GM19452 (cell line): ENCODE measurements around the gene GTF2A2.
A peak's percentile ranks its signal among the peaks of the same experiment; 100 is the strongest.
"Not testable (repeated sequence)": the region's sequence is repeated elsewhere in the genome, so short reads cannot be mapped to it uniquely, and the experiment has no call there.

Experiments used
- ATAC-seq: cut with Tn5 transposase; IDR thresholded peaks from one replicate; pipeline ENCODE4 v1.9.1; 2021; ENCODE audit not compliant: unreplicated experiment

GTF2A2 gene

DNA sequence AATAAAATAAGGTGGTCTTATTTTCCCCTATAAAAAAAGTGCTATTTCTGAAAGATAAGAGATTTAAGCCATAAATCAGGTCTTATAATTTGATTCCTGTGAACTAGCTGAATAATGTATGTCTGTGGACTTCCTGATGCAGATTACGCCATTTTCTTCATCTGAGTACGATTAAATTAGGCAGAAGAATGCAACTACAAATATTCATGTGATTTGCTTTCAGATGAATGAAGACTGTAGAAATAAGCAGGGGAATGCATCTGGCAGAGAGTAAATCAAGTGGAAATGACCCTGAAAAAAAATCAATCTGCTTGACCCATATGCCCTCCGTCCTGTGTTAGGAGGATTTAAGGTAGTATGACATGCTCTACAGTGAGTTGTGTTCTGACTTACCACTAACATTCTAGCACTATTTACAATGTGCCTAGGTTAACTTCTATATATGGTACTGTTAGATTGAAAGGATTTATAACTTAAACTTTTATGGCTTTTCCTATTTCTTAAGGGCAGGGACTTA lies 17.1 kb upstream of the GTF2A2 start:
- ATAC-seq, result no peak

DNA sequence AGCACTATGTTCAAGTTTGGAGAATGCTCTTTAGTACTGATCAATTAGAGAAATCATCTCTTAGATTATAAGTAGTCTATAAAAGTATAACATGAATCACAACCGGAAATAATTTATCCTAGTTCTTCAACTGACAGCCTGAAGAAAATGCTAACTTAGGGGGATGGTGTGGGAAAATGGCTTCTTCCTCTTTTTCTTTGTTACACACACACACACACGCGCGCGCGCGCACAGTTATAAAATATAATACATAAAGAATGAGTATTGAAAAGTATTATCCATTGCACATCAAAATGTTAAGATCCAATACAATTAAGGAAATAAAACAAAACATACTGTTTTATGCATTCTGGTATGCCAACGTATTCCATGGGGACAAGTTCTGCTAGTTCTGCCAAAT lies 11.2 kb upstream of the GTF2A2 start:
- no peak for ATAC-seq

DNA sequence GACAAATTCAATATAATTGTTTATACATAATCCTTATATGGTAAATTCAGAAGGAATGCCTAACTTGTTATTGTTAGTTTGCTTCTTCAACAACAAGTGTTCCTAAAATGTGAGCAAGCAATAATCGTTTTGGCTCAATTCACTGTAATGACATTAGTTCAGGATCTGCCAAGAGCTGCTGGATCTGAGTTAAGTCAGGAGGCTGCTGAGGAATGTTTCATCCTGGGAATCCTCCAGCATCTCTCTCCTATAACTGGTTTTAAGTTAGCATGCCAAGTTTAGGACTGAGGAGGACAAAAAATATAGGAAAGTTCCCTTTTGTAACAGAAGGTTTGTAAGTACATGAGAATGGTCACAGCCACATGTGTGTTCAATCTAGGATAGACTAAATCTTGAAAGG lies 4.9 kb upstream of the GTF2A2 start:
- ATAC-seq, result no peak

DNA sequence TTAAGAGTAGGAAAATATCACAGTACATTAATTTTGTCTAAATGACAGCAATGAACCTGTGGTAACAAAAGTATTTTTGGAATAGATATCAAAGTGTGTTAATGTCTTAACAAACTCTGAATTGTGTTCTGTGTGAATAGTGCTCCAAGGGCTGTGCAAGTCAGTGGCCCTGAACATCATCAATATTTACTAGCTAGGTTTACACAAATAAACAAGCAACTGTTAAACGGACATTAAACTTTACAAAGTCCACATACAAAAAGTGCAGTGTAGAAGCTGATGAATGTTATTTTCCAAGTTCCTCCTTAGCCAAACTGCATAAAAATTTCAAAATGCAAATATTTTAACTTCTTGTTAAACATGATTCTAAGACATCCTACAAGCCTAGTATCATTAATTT lies 2.1 kb upstream of the GTF2A2 start:
- no peak for ATAC-seq

DNA sequence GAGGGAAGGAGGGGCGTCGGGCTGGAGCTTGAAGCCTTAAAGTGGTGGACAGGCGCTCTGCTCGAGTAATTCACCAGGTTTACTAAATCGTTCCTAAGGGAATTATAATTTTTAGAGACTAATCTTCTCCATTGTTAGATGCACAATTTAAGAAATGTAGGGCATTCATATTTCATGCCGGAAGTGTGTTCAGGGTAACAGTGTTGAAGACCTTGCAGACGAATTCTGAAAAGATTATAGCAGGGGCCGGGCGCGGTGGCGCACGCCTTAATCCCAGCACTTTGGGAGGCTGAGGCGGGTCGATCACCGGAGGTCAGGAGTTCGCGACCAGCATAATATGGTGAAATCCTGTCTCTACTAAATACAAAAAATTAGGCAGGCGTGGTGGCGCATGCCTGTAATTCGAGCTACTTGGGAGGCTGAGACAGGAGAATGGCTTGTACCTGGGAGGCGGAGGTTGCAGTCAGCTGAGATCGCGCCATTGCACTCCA lies 365 bp upstream of the GTF2A2 start:
- peak; percentile 9 for ATAC-seq

DNA sequence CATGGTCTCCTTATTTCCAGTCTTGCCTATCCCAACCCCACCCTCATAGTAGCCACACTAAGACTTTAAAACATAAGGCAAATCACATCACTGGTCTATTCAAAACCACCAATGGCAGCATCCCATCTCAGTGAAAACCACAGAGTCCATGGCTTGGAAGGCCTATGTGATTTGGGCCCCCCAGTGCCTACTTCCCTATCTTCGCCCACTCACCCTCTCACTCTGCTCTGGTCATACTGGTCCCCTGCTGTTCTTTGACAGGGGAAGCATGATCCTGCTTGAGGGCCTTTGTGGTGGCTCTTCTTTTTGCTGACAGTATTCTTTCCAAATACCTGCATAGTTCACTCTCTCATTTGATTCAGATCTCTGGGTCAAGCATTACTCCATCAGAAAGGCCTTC lies 3.3 kb downstream of the GTF2A2 start:
- ATAC-seq, result no peak

DNA sequence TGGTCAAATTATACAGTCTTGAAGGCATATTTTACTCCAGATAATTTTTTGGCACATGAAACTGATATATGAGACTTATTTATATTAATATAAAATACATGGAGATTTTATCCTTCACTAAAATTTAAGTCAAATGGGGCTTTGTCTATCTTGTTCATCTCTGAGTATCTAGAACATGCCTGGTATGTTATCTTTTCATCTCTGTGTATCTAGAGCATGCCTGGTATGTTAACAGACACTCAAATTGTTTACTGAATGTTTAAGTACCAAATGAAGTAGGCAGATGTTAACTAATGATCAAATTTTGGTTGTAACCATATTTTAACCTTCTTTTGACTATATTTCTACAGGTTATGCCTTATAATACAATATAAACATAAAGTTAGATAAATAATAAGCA lies 7.7 kb downstream of the GTF2A2 start:
- no peak for ATAC-seq

DNA sequence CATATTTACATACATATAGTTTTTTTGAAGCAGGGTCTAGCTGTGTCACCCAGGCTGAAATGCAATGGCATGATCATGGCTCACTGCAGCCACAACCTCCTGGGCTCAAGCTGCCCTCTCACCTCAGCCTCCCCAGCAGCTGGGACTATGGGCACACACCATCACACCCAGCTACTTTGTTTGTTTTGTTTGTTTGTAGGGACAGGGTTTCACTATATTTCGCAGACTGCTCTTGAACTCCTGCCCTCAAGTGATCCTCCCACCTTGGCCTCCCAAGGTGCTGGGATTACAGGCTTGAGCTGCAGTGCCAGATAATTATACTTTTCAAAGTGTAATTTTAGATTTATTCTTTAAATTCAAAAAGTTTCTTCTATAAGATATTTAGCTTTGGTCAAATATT lies 10.2 kb downstream of the GTF2A2 start:
- no peak for ATAC-seq

DNA sequence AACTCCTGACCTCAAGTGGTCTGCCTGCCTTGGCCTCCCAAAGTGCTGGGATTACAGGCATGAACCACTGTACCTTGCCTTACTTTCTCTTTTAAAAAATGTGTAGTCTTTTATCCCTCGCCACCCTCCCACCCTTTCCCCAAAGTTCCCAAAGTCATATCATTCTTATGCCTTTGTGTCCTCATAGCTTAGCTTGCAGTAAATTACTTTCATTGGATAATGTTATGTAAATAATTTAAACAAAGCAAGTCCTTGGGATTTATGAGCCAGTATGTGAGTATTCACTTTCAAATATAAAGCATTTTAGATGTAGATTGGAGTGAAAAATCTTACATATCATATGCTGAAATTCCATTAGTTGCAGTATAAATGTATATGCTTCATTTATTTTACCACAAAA lies 11.0 kb downstream of the GTF2A2 start:
- ATAC-seq, result no peak

DNA sequence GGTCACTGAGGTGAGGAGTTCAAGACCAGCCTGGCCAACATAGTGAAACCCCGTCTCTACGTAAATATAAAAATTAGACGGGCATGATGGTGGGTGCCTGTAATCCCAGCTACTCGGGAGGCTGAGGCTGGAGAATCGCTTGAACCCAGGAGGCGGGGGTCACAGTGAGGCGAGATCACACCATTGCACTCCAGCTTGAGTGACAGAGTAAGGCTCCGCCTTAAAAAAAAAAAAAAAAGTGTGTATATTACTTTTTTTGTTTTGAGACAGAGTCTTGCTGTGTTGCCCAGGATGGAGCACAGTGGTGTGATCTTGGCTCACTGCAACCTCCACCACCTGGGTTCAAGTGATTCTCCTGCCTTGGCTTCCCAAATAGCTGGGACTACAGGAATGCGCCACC lies 11.5 kb downstream of the GTF2A2 start:
- not testable (repeated sequence) for ATAC-seq

DNA sequence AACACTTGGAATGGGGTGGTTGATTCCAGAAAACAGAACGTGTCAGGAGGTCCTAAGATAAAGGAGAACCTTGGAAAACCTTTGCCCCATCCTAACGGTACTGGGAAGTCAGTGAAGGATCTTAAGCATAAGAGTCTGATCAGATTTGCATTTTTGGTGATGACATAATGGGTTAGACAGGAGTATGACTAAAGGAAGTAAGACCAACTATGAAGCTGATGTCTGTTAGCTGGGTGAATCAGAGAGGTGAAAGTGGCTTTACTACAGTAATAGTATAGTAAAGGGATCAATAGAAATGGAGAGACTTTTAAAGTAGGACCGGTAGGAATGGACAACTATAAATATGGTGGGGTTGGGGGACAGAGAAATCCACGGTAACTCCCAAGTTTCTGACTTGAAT lies 12.6 kb downstream of the GTF2A2 start:
- ATAC-seq, result no peak

DNA sequence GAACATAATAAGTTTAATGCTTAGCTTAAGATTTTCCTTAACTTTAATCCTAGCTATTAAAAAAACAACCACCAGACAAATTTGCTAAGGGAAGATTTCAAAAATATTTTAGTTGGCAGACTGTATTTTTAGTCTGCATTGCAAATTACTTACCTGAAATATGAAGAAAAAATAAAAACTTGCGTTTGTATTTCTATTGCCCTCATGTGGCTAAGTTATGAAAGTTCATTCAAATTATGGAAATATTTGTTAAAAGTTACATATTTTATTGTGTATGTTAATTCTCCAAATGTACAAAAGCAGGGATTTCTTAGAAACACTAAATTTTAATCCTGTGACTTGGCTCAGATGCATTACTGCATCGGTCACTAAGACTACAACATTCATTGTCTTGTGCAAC lies 15.0 kb downstream of the GTF2A2 start:
- no peak for ATAC-seq

DNA sequence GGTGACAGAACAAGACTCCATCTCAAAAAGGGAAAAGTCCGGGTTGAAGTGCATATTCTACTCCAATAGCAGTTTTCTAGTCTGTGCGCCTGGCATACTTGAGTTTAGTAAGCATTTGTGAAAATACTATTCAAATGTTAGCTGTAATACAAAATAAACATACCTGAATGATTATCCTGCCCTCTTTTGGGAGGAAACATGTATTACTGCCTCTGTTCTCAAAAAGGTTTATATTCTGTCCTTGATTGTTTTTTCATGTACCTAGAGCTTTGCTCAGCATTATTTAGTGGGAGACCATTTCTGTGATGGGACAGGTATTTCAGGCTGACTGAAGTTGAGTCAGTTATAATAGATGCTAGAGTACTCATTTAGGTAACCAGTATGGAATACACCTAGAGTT lies 19.8 kb downstream of the GTF2A2 start:
- ATAC-seq, result not testable (repeated sequence)

DNA sequence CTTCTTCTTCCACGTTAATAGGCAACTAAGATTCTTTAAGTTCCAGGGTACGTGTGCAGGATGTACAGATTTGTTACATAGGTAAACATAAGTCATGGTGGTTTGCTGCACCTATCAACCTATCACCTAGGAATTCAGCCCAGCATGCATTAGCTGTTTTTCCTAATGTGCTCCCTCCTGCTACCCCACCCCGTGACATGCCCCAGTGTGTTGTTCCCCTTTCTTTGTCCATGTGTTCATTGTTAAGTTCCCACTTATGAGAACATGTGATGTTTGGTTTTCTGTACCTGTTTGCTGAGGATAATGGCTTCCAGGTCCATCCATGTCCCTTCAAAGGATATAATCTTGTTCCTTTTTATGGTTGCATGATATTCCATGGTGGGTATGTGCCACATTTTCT lies 21.1 kb downstream of the GTF2A2 start:
- no peak for ATAC-seq

DNA sequence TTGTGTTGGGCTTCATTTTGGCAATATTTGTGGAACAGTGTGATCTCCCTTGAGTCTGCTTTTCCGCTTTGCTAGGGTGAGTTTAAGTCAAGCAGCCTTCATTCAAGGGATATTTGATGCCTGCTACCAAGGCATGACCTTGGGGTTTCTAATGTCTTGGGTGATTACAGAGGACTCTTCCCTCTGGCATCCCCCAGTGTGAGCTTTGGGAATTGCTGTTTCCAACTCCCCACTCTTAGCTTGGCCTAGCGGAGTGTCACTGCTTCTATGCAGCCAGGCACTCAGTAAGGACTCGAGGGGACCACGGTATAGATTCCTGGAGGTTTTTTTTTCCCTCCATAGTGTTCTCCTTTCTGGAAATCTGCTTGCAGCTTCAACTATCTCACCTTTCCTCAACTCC lies 24.6 kb downstream of the GTF2A2 start:
- ATAC-seq, result no peak

DNA sequence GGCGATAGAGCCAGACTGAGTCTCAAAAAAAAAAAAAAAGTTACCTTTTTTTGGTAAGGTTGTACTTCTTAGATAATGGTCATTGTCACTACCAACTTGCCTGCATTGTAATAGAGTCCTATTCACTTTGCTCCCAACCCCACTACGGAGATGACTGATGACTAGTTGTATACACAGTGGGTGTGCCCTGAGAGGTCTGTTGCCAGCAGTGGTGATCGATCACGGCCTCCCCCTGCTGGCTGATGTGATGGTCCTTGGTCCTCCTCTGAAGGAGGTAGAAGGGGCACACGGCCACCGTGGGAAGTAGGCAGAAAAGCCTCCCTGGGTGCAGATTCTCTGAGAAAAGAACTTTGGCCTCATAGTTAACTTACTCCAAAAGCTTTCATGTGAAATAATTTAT lies 35.0 kb downstream of the GTF2A2 start:
- ATAC-seq, result peak; percentile 69

DNA sequence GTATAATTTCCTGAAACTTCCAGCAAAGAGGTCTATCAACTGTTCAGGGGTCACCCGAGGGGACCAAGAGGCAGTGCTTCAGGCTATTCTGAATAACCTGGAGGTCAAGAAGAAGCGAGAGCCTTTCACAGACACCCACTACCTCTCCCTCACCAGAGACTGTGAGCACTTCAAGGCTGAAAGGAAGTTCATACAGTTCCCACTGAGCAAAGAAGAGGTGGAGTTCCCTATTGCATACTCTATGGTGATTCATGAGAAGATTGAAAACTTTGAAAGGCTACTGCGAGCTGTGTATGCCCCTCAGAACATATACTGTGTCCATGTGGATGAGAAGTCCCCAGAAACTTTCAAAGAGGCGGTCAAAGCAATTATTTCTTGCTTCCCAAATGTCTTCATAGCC lies 38.9 kb downstream of the GTF2A2 start:
- ATAC-seq, result no peak

DNA sequence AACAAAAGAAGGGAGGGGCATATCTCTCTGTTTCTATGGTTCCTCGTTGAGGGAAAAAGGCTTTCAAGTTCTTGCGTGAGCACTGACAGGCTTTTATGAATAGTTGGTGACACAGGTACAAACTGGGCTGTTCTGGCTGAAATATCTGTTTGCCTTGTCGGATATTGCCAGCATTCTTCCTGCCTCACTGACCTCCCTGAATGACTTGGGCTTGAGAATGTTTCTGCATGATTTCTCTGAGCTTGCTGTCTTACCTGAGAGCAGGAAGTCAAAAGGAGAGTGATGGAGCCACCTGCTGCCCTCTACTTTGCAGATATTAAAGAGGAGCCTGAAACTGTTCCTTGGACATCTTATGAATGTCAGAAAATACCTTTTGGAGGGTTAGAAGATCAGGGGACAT lies 40.9 kb downstream of the GTF2A2 start:
- ATAC-seq, result no peak

DNA sequence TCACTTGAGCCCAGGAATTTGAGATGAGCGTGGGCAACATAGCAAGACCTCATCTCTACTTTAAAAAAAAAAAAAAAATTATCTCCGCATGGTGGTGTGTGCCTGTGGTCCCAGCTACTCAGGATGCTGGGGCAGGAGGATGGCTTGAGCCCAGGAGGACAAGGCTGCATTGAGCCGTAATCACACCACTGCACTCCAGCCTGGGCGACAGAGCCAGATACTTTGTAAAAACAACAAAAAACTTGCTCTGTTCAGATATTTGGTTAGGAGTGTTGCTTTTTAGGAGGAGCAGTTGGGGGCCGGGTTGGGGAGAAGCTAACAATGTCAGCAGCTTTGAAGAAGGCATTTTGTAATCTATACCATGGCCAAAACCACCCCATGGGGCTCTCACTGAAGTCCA lies 41.7 kb downstream of the GTF2A2 start:
- no peak for ATAC-seq

DNA sequence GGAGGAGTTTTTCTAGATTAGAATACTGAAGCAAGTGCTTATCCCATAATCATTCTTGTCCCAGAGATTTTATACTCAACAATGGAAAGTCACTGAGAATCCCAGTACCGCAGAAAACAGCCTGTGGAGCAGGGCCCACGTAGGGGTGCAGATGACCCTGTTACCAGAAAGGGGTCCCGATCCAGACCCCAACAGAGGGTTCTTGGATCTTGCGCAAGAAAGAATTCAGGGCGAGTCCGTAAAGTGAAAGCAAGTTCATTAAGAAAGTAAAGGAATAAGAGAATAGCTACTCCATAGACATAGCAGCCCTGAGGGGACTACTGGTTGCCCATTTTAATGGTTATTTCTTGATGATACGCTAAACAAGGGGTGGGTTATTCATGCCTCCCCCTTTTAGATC lies 43.2 kb downstream of the GTF2A2 start:
- ATAC-seq, result no peak

DNA sequence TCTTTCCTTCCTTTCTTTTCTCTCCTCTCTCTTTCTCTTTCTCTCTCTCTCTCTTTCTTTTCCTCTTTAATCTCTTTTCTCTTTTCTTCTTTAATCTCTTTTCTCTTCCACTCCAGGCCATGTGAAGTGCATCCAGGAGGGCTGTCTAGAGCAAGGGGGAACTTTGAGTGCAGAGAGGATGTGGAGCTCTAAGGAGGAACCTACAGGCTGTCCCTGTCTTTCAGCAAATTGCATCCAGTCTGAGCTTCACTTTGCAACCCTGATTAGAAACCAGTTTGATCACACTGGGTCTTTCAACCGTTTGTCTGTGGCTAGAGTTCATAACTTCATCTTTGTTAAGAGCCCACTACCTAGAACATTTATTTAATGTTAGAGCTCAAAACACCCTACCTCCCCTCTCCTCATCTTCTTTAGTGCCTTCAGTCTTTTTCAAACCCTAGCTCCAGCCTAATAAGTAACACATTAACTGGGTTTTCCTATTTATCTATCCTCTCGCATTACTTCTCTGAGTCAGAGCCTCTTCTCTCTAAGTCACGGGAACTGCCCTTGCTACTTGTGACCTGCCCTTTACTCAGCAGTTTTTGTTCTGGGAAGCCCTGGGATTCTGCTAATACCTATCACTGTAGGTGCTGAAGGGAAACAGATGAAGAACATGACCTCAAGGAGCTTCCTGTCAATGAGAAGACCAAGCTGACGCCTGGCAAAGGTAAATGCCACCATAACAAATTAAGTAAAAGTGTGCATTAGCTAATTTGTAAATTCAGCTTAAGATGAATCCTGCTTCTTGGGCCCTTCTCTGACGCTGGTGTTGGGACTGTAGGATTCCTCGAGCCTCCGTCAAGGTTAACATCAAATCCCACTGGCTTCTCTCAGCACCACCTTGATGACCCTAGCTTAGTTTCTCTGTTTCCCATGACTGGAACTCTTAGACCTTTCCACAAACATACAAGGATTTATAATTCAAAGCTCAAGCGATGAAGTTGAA lies 45.7 kb downstream of the GTF2A2 start, which contains the start of gene GCNT3:
Gene GCNT3, plus strand, starts transcription at position 508 of the 985 bp plus-strand sequence. CDS start 6,456 bp downstream, outside the sequence.
- peak; percentile 66 for ATAC-seq
